NCI-H82 treated with DMSO at 0.1 percent for 48 hours (cell line): ENCODE data around the gene HDAC6.
A peak's percentile ranks its signal among the peaks of the same experiment; 100 is the strongest.
"Not testable (repeated sequence)": the region's sequence is repeated elsewhere in the genome, so short reads cannot be mapped to it uniquely, and the experiment has no call there.

Source experiments
- DNase-seq: peaks from one replicate; lab custom pipeline; 2025; ENCODE audit not compliant: unreplicated experiment; lab: John Stamatoyannopoulos, UW

Gene HDAC6

DNA sequence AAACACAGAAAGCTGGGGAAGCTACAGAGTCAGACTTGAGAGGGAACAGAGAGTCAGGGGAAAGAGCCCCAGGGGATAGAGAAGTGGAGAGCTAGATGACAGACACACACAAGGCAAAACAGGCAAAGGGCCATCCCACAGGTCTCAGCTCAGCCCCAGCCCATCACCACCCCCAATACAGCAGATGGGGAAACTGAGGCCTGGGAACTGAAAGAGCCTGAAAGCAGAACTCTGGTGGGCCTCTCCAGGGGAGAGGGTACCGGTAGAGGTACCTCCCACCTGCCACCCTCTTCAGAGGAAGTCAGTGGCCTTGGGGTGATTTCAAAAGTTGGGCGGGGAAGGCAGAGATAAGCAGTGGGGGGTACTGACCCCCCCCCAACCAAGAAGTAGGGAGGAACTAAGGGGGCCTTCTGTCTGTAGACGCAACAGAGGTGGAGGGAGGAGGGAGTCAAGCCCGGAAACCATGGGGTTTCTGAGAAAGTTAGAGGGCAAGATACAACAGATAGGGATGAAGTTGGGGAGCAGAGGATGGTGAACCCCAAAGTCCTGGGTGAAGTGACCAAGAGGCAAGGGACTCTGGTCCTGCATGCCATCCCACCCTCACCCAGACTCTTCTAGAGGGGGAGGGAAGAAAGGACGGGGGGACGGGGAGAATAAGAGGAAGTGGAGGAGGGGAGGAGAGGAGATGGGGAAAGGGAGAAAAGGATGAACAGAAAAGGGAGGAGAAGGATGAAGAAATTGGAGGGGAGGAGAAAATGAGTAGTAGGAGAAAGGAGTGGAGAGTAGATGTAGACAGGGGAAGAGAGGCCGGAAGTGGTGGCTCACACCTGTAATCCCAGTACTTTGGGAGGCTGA lies 12.3 kb upstream of the HDAC6 start:
- DNase-seq = no peak

DNA sequence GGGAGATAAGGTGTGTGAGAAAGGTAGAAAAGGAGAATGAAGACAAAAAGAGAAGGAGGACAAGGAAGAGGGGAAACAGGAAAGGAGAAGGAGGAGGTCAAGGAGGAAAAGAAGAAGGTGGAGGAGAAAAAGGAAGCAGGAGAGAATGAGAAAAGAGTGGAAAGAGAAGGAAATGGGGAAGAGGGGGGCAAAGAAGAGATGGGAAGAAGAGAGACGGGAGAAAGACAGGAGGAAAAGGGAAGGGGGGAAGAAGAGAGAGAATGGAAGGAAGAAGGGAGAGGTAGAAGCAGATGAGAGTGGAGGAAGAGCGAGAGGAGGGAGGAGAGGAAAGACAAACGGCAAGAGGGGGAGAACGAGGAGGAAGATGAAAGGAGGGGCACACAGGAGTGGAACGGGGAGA lies 11.4 kb upstream of the HDAC6 start:
- no peak for DNase-seq

DNA sequence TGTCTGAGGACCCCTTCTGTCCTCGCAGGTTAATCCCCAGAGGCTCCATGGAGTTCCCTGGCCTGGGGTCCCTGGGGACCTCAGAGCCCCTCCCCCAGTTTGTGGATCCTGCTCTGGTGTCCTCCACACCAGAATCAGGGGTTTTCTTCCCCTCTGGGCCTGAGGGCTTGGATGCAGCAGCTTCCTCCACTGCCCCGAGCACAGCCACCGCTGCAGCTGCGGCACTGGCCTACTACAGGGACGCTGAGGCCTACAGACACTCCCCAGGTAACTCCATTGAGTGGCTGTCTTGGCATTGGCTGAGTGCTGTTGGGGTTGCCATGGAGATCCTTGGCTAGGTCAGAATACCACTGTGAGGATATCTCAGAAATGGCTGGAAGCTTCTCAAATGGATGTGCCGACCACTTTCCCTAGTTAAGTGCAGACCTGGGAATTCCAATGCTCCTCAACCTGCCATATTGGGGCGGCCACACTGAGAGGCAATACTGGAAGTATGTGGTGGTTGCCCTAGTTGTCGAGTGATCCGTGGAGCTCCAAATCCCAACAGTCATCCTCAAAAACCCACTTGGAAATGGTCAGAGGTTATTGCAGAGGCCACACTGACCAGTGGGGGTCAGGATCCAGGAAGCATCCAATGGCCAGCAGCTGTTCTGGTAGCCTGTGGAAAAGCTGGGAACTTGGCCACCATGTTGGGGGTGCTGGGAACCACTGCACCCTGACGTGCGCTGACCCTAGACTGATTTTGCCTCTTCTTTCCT lies 10.6 kb upstream of the HDAC6 start:
- DNase-seq = no peak

DNA sequence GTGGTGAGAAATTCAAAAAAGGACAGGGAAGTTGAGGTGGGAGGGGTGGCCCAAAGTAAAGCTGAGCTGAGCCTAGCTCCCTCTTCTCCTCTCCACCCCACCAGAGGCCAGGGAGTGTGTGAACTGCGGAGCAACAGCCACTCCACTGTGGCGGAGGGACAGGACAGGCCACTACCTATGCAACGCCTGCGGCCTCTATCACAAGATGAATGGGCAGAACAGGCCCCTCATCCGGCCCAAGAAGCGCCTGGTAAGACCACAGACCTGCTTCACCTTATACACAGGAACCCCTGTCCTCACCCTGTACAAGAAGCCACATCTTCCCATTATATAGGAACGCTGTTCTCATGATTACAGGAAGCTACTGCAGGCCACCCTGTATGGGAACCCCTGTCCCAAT lies 9.6 kb upstream of the HDAC6 start:
- DNase-seq = no peak

DNA sequence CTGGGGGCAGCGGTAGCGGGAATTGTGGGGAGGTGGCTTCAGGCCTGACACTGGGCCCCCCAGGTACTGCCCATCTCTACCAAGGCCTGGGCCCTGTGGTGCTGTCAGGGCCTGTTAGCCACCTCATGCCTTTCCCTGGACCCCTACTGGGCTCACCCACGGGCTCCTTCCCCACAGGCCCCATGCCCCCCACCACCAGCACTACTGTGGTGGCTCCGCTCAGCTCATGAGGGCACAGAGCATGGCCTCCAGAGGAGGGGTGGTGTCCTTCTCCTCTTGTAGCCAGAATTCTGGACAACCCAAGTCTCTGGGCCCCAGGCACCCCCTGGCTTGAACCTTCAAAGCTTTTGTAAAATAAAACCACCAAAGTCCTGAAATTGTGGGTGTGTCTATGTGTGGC lies 7.9 kb upstream of the HDAC6 start:
- DNase-seq = no peak

DNA sequence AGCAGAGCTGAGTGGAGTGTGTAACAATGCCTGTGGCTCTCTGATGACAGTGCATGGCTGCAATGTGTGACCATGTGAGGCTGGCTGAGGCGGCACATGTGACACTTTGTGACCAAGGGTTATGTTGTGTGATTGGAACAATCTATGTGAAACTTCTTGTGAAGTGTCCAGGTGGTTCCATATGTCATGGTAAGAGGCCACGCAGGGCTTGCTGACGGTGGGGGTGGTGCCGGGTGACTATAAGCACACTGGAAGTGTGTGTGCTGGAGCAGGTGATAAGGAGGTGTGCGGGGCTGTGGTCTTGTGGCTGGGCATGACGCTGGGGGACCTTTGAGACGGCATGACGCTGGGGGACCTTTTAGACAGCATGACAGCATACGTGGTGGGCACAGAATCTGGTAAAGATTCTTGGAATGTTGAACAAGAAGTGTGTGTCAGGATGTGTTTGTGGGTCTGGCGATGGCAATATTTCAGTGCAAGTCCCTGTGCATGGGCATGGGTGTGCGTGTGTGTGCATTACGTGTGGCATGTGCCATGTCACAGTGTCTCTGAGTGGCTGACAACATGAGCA lies 7.4 kb upstream of the HDAC6 start:
- DNase-seq = no peak

DNA sequence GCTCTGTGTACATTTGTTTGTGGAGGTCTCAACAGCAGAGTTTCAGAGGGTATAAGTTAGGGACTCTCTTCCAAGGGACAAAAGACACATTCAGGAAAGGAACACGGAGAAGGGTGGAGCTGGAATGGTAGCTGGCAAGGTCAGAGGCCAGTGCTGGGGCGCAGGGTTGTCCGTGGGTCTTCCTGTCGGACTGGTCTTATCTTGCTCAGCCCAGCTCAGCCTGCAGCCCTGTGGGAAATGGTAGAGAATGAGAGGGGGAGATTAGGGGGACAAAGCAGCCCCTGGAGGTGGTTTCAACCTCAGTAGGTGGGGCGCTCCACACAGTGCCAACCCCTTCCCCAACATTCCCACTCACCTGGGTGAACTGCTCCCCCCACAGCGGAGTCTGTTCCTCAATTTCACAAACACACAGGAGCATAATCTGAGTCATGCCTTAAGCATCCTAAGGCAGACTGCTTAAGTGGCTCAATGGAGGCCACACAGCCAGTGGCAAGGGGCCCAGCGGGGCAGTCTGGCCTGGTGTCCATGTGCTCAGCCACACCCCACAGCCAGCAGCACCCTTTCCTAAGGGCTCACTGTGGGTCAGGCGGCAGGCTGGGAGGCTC lies 6.9 kb upstream of the HDAC6 start:
- DNase-seq = no peak

DNA sequence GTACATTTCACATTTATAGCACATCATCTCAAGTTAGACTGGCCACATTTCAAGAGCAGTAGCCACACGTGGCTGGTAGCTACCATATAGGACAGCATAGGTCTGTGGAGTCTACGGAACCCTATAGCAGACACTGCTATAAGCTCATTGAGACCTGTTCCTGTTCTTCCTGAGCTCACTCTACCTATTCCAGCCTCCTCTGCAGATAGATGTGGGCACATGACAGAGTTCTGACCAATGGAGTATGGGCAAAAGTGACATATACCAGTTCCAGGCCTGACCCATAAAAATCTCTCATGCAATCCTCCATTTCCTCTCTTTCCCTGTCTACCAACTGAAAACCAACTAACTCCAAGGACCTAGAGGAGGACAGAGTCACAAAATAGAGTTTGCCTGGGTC lies 3.5 kb upstream of the HDAC6 start:
- no peak for DNase-seq

DNA sequence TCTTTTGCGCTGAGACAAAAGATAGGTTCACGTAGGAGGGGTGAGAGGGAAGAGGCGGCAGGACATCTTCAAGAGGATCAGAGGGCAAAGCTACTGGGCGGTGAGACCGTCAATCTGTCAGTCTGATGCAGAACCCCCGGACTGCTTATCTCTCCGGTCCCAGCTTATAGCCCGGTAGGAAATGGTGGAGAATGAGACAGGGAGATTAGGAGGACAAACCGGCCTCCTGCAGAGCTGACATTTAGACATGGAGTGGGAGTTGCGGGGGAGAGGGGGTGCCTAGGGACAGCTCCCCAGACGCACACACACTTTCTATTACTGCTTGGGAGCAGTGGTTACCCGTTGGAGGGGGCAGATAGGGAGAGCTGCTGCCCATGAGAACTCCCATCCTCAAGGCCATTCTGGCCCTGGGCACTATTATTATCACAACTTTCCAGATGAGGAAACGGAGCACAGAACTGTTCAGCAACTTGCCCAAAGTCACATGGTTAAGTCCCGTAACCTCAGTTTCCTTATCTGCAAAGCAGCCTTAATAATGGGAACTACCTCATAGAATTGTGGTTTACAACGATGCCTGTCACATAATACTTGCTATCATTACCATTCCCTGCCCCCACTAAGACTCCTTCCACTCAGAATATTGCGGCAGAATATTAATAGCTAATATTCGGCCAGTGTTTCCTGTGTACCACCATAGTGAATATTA lies 1.1 kb upstream of the HDAC6 start:
- DNase-seq = no peak

DNA sequence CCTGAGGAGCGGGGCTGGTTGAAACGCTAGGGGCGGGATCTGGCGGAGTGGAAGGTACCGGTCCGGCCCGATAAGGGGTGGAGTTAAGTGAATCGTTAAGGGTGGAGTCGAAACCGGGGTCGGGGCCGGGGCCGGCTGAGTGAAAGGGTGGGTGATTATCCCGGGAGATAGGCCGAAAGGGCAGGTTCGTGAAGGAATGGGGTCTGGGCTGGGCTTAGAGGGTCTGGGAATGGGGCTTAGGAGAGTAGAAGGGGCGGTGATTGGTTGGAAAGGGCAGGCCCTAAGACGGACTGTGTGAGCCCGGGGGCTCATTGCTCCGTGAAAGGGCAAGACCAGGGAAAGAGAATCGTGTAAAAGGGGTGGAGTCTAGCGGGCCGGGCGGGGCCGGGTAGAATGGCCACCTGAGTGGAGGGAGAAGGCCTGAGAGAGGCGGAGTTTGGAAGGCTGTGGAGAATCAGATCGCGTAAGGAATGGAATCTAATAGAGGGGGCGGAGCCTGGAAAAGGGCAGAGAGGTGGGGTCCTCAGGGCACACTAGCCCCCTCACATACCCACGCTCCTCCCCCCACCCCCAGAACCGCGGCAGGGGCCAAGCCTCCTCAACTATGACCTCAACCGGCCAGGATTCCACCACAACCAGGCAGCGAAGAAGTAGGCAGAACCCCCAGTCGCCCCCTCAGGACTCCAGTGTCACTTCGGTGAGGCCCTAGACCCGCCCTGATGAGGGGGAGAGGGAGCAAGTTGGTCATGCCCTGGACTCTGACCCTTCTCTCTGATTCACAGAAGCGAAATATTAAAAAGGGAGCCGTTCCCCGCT lies 430 bp downstream of the HDAC6 start:
- peak; percentile 90 for DNase-seq

DNA sequence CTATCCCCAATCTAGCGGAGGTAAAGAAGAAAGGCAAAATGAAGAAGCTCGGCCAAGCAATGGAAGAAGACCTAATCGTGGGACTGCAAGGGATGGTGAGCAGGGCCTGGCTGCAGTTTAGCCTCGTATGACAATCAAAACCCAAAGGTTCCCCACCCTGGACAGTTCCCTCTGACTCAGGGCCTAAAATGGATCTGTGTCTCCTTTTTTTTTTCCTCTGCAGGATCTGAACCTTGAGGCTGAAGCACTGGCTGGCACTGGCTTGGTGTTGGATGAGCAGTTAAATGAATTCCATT lies 986 bp downstream of the HDAC6 start:
- no peak for DNase-seq

DNA sequence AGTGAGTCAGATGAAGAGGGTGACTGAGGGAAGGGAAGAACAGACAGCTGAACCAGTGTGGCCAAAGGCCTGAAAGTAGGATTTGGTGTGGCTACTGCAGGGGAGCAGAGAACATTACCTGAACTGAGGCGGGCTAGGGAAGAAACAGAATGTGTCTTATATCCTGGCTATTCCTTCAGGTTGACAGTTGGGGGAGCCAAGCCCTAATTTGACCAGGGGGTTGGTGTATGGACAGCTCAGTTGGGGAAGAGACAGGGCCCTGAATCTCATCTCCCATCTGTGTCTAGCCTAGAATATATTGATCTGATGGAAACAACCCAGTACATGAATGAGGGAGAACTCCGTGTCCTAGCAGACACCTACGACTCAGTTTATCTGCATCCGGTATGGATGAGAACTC lies 4.2 kb downstream of the HDAC6 start:
- no peak for DNase-seq

DNA sequence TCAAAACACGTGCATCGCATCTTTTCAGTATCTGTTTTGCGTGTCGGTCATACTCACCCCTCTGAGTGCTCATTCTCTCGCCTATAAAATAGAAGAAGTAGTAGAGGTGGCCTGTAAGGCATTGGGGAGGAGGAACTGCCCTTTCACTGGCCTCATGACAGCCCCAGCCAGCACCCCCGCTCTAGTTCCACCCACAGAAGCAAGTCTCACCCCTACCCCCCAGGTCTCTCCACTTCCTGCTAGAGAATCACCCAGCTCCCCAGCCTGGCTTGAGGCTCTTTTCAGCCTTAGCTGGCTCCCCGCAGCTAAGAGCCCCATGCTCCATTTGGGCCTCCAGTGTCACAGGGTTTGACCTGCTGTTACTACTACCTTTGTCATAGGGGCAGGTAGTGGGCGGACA lies 11.8 kb downstream of the HDAC6 start:
- no peak for DNase-seq

DNA sequence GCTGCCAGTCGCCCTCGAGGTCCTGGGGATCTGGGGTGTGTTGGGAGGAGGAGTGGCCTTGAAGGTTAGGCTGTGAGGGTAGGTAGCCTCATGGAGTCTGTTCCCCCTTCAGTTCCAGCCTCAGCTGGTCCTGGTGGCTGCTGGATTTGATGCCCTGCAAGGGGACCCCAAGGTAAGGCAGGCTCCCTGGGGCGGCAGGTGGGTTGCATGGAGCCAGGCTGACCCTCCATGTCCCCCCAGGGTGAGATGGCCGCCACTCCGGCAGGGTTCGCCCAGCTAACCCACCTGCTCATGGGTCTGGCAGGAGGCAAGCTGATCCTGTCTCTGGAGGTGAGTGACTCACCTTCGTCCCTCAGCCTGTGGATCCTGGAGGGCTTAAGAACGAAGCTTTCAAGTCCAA lies 12.9 kb downstream of the HDAC6 start:
- DNase-seq = no peak

DNA sequence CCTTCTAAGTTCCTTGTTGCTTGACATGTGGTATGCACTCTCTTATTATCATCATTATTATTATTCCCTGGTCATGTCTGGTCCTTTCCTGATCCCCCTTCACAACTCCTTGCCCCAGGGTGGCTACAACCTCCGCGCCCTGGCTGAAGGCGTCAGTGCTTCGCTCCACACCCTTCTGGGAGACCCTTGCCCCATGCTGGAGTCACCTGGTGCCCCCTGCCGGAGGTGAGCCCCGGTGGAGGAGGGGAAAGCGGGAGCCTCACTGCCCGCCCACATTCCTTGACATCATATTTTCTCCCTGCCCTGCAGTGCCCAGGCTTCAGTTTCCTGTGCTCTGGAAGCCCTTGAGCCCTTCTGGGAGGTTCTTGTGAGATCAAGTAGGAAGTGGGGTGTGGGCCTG lies 13.4 kb downstream of the HDAC6 start:
- no peak for DNase-seq

DNA sequence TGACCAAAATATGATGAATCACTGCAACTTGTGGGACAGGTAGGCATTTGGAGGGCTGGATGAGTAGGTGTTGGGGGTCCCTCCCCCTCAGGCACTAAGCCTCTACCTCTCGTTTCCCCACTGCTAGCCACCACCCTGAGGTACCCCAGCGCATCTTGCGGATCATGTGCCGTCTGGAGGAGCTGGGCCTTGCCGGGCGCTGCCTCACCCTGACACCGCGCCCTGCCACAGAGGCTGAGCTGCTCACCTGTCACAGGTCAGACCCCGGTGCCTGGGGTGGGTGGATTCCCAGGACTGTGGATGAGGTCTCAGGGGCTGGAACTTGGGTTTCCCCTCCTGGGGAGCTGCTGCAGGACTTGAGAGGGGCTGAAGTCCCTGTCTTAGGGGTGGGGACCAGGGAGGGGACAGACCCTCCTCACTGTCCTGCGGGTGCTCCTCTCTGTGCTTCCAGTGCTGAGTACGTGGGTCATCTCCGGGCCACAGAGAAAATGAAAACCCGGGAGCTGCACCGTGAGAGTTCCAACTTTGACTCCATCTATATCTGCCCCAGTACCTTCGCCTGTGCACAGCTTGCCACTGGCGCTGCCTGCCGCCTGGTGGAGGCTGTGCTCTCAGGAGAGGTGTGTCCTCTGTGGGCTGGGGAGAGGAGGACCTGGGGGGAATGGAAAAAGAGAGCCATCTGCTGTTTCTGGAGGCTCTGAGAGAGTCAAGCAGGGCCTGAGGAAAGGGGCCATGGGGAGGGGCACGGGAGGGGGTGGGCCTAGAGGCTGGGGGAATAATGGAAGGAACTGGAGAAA lies 14.3 kb downstream of the HDAC6 start:
- no peak for DNase-seq

DNA sequence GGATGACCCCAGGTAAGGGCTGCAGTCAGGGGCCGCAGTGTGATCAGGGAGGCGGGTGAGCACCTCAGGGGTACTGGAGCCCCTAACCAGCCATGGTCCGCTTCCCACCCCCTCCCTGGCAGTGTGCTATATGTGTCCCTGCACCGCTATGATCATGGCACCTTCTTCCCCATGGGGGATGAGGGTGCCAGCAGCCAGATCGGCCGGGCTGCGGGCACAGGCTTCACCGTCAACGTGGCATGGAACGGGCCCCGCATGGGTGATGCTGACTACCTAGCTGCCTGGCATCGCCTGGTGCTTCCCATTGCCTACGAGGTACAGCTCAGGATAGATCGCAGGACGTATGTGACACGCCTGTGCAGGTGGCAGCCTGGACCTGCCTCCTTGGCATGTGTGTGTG lies 16.2 kb downstream of the HDAC6 start:
- DNase-seq = no peak

DNA sequence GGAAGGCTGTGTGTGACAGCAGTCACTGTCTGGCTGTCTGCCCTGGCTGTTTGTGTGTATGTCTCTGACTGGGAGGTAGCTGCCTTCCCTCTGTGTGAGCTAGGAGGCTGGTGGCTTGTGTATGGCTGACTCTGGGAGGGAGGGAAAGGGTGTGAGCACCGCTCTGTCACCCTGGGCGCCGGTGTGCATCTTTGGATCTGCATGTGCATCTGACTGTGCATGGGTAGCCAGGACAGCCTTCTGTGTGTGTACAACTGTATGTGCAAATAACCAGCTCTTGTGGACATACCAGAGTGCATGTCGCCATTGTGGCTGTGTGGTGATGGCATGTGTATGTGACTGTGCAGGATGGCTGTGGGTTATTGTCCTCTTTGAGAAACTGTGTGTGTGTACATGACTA lies 17.0 kb downstream of the HDAC6 start:
- no peak for DNase-seq

DNA sequence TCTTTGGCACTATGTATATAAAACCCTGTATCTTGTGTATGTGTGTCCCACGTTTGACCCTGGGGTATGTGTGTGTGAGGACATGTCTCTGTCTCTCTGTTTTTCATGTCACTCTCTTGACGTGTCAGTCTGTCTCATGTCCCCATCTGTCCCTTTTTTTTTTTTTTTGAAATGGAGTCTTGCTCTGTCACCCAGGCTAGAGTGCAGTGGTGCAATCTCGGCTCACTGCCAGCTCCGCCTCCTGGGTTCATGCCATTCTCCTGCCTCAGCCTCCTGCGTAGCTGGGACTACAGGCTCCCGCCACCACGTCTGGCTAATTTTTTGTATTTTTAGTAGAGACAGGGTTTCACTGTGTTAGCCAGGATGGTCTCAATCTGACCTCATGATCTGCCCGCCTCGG lies 17.5 kb downstream of the HDAC6 start:
- not testable (repeated sequence) for DNase-seq

DNA sequence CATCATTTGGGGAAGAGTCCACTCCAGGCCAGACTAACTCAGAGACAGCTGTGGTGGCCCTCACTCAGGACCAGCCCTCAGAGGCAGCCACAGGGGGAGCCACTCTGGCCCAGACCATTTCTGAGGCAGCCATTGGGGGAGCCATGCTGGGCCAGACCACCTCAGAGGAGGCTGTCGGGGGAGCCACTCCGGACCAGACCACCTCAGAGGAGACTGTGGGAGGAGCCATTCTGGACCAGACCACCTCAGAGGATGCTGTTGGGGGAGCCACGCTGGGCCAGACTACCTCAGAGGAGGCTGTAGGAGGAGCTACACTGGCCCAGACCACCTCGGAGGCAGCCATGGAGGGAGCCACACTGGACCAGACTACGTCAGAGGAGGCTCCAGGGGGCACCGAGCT lies 21.2 kb downstream of the HDAC6 start:
- no peak for DNase-seq
